Measurements from ENCODE around the gene TTC21A.

The TTC21A gene

DNA sequence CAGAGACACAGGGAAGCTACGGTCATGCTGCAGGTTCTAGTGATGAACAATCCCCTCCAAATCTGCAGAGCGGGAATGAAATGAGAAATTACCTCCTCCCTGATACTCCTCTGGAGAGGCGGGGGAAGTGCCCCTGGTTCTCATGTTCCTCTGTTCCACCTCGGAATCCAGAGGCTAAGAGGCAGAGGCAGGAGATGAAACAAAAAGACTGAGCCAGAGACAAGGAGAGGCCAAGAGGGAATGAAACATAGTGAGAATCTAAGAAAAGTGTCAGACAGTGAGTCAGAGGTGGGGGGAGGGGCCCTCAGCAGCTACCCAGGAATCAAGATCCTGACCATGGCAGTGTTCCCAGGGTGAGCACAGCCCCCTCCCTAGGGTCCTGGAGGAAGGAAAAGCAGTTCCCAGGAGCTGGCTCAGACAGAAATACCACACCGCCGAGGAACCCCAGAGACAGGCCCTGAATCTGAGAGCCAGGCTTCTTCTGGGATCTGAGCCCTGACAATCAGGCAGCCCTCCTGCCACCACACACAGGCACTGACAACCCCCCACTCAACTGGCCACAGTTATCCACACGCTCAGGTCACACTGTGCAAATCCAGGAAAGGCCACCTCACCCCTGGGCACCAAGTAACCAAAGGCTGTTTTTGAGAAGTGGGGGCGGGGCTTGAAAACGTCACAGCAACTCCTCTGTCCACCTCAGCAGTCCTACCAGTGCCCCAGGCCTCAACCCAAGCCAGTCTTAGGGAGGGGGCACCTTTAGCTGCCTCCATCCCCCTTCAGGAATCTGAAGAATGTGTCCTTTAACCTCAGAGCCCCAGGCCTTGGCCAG is 43.5 kb downstream of the TTC21A start:
- Histone ChIP-seq H2BK15ac (ENCODE audit: low read length) (peak overlapping the region; percentile 5), H2BK12ac (ENCODE audit: low read length) (peak overlapping the region; percentile 79), H3K27me3 (ENCODE audit: control insufficient read depth in 3 of 3, insufficient read depth in 3 of 3, low read depth in 1 of 3, low read length in 3 of 3) (peaks cover 0 to 3% (median 0%) of the 10 kb centered on the region in 3 experiments), H2AFZ (ENCODE audit: low read length) (peak overlapping the region; percentile 83), H3K9ac (ENCODE audit: low read depth, low read length, poor library complexity) (peak overlapping the region; percentile 40), H3K4me2 (ENCODE audit: insufficient read depth, low read length, poor library complexity, severe bottlenecking) (peak overlapping the region; percentile 88), H3K9me3 (replicated peaks in 1 of 2; ENCODE audit: control insufficient read depth in 2 of 2, insufficient read depth in 1 of 2, low read depth in 1 of 2, low read length in 2 of 2) (no peaks in the 10 kb centered on the region), H3K18ac (ENCODE audit: low read length) (peak overlapping the region; percentile 92), H3K36me3 (replicated peaks in 1 of 2; ENCODE audit: control insufficient read depth in 2 of 2, insufficient read depth in 2 of 2, low read length in 2 of 2) (peaks cover 0 to 2% of the 10 kb centered on the region in 2 donors), H3K27ac (replicated peaks; ENCODE audit: low read length) (peak overlapping the region; percentile 52), H4K8ac (ENCODE audit: low read depth, low read length) (no peak overlapping the region), H4K91ac (ENCODE audit: low read depth, low read length, poor library complexity) (no peak overlapping the region), H3K14ac (ENCODE audit: low read length) (peak overlapping the region; percentile 42), H3K4ac (ENCODE audit: low read length) (no peak overlapping the region), H2AK5ac (ENCODE audit: low read depth, low read length) (peak overlapping the region; percentile 23), H3K79me1 (ENCODE audit: low read depth, low read length) (peaks cover 12% of the 10 kb centered on the region), H2BK120ac (ENCODE audit: low read depth, low read length) (no peak overlapping the region), H3K4me3 (ENCODE audit: low read length in 2 of 2) (peak overlapping the region in 1 of 2 donors; percentile 3), H3K4me1 (ENCODE audit: control insufficient read depth in 2 of 2, insufficient read depth in 1 of 2, low read depth in 1 of 2, low read length in 2 of 2) (peaks cover 49 to 54% of the 10 kb centered on the region in 2 donors), H2BK5ac (ENCODE audit: low read length) (no peak overlapping the region), H3K23ac (ENCODE audit: low read depth, low read length, poor library complexity) (no peak overlapping the region)
- WGBS, 2 donors (ENCODE audit: extremely low coverage in 2 of 2, insufficient read length in 2 of 2, insufficient replicate concordance in 1 of 2), result no CpG with 5 or more reads among the region's 9 CpGs
- DNase-seq (ENCODE audit: low spot score), result peak; percentile 70

GRCh38 chr3:39153977-39154279 is 46.4 kb downstream of the TTC21A start:
- H2AFZ ChIP-seq (ENCODE audit: low read length), result peak overlapping the region; percentile 95
- no peak for DNase-seq (ENCODE audit: low spot score)
- H3K18ac ChIP-seq (ENCODE audit: low read length), result peak overlapping the region; percentile 51
- peaks cover 0 to 10% (median 3%) of the 10 kb centered on the region in 3 experiments for H3K27me3 ChIP-seq (ENCODE audit: control insufficient read depth in 3 of 3, insufficient read depth in 3 of 3, low read depth in 1 of 3, low read length in 3 of 3)
- no peak overlapping the region for H2BK15ac ChIP-seq (ENCODE audit: low read length)
- peaks cover 30 to 42% of the 10 kb centered on the region in 2 donors for H3K4me1 ChIP-seq (ENCODE audit: control insufficient read depth in 2 of 2, insufficient read depth in 1 of 2, low read depth in 1 of 2, low read length in 2 of 2)
- H4K91ac ChIP-seq (ENCODE audit: low read depth, low read length, poor library complexity), result no peak overlapping the region
- no peaks in the 10 kb centered on the region for H3K36me3 ChIP-seq (replicated peaks in 1 of 2; ENCODE audit: control insufficient read depth in 2 of 2, insufficient read depth in 2 of 2, low read length in 2 of 2)
- H3K23ac ChIP-seq (ENCODE audit: low read depth, low read length, poor library complexity), result peak overlapping the region; percentile 90
- no peak overlapping the region for H2BK120ac ChIP-seq (ENCODE audit: low read depth, low read length)
- H3K79me1 ChIP-seq (ENCODE audit: low read depth, low read length), result peaks cover 3% of the 10 kb centered on the region
- peak overlapping the region; percentile 59 for H3K27ac ChIP-seq (replicated peaks; ENCODE audit: low read length)
- no peak overlapping the region for H2BK5ac ChIP-seq (ENCODE audit: low read length)
- H3K4me3 ChIP-seq (ENCODE audit: low read length in 2 of 2), result peak overlapping the region; percentile 57 to 71
- no peak overlapping the region for H2AK5ac ChIP-seq (ENCODE audit: low read depth, low read length)
- no peak overlapping the region for H3K14ac ChIP-seq (ENCODE audit: low read length)
- H4K8ac ChIP-seq (ENCODE audit: low read depth, low read length), result no peak overlapping the region
- no peak overlapping the region for H2BK12ac ChIP-seq (ENCODE audit: low read length)
- WGBS, 2 donors (ENCODE audit: extremely low coverage in 2 of 2, insufficient read length in 2 of 2, insufficient replicate concordance in 1 of 2), result no CpG with 5 or more reads among the region's 9 CpGs
- no peaks in the 10 kb centered on the region for H3K9me3 ChIP-seq (replicated peaks in 1 of 2; ENCODE audit: control insufficient read depth in 2 of 2, insufficient read depth in 1 of 2, low read depth in 1 of 2, low read length in 2 of 2)
- H3K4ac ChIP-seq (ENCODE audit: low read length), result no peak overlapping the region
- H3K4me2 ChIP-seq (ENCODE audit: insufficient read depth, low read length, poor library complexity, severe bottlenecking), result peak overlapping the region; percentile 60
- H3K9ac ChIP-seq (ENCODE audit: low read depth, low read length, poor library complexity), result peak overlapping the region; percentile 18

- DNase-seq (ENCODE audit: low spot score), result peak; percentile 39
- H2BK5ac ChIP-seq (ENCODE audit: low read length), result no peak overlapping the region
- H3K4me1 ChIP-seq (ENCODE audit: control insufficient read depth in 2 of 2, insufficient read depth in 1 of 2, low read depth in 1 of 2, low read length in 2 of 2), result peaks cover 30 to 44% of the 10 kb centered on the region in 2 donors
- peak overlapping the region; percentile 49 for H3K18ac ChIP-seq (ENCODE audit: low read length)
- no peak overlapping the region for H3K4ac ChIP-seq (ENCODE audit: low read length)
- H4K8ac ChIP-seq (ENCODE audit: low read depth, low read length), result no peak overlapping the region
- WGBS, 2 donors (ENCODE audit: extremely low coverage in 2 of 2, insufficient read length in 2 of 2, insufficient replicate concordance in 1 of 2), result no CpG with 5 or more reads among the region's 18 CpGs
- H4K91ac ChIP-seq (ENCODE audit: low read depth, low read length, poor library complexity), result no peak overlapping the region
- H2BK15ac ChIP-seq (ENCODE audit: low read length), result no peak overlapping the region
- H2AK5ac ChIP-seq (ENCODE audit: low read depth, low read length), result no peak overlapping the region
- no peak overlapping the region for H3K23ac ChIP-seq (ENCODE audit: low read depth, low read length, poor library complexity)
- H3K27me3 ChIP-seq (ENCODE audit: control insufficient read depth in 3 of 3, insufficient read depth in 3 of 3, low read depth in 1 of 3, low read length in 3 of 3), result peaks cover 0 to 15% (median 3%) of the 10 kb centered on the region in 3 experiments
- no peak overlapping the region for H2BK120ac ChIP-seq (ENCODE audit: low read depth, low read length)
- H3K4me2 ChIP-seq (ENCODE audit: insufficient read depth, low read length, poor library complexity, severe bottlenecking), result no peak overlapping the region
- peak overlapping the region; percentile 95 for H2AFZ ChIP-seq (ENCODE audit: low read length)
- H3K79me1 ChIP-seq (ENCODE audit: low read depth, low read length), result peaks cover 3% of the 10 kb centered on the region
- no peak overlapping the region for H3K14ac ChIP-seq (ENCODE audit: low read length)
- H3K27ac ChIP-seq (replicated peaks; ENCODE audit: low read length), result peak overlapping the region; percentile 59
- no peak overlapping the region for H2BK12ac ChIP-seq (ENCODE audit: low read length)
- no peak overlapping the region for H3K9ac ChIP-seq (ENCODE audit: low read depth, low read length, poor library complexity)
- no peaks in the 10 kb centered on the region for H3K36me3 ChIP-seq (replicated peaks in 1 of 2; ENCODE audit: control insufficient read depth in 2 of 2, insufficient read depth in 2 of 2, low read length in 2 of 2)
- no peaks in the 10 kb centered on the region for H3K9me3 ChIP-seq (replicated peaks in 1 of 2; ENCODE audit: control insufficient read depth in 2 of 2, insufficient read depth in 1 of 2, low read depth in 1 of 2, low read length in 2 of 2)
- H3K4me3 ChIP-seq (ENCODE audit: low read length in 2 of 2), result peak overlapping the region in 1 of 2 donors; percentile 69
These were observed 47.0 kb downstream of the TTC21A start for GRCh38 chr3:39154280-39155021.

GRCh38 chr3:39156421-39156820 is 48.9 kb downstream of the TTC21A start:
- Histone ChIP-seq H2BK120ac (ENCODE audit: low read depth, low read length) (no peak overlapping the region), H3K9ac (ENCODE audit: low read depth, low read length, poor library complexity) (no peak overlapping the region), H2BK12ac (ENCODE audit: low read length) (no peak overlapping the region), H2BK15ac (ENCODE audit: low read length) (no peak overlapping the region), H3K4me1 (ENCODE audit: control insufficient read depth in 2 of 2, insufficient read depth in 1 of 2, low read depth in 1 of 2, low read length in 2 of 2) (peaks cover 13 to 26% of the 10 kb centered on the region in 2 donors), H3K9me3 (replicated peaks in 1 of 2; ENCODE audit: control insufficient read depth in 2 of 2, insufficient read depth in 1 of 2, low read depth in 1 of 2, low read length in 2 of 2) (no peaks in the 10 kb centered on the region), H3K4me2 (ENCODE audit: insufficient read depth, low read length, poor library complexity, severe bottlenecking) (no peak overlapping the region), H3K18ac (ENCODE audit: low read length) (no peak overlapping the region), H2BK5ac (ENCODE audit: low read length) (no peak overlapping the region), H3K27me3 (ENCODE audit: control insufficient read depth in 3 of 3, insufficient read depth in 3 of 3, low read depth in 1 of 3, low read length in 3 of 3) (peaks cover 0 to 19% (median 3%) of the 10 kb centered on the region in 3 experiments), H3K27ac (replicated peaks; ENCODE audit: low read length) (no peak overlapping the region), H3K4ac (ENCODE audit: low read length) (no peak overlapping the region), H3K14ac (ENCODE audit: low read length) (no peak overlapping the region), H4K8ac (ENCODE audit: low read depth, low read length) (no peak overlapping the region), H3K23ac (ENCODE audit: low read depth, low read length, poor library complexity) (no peak overlapping the region), H3K4me3 (ENCODE audit: low read length in 2 of 2) (no peak overlapping the region), H2AFZ (ENCODE audit: low read length) (no peak overlapping the region), H3K36me3 (replicated peaks in 1 of 2; ENCODE audit: control insufficient read depth in 2 of 2, insufficient read depth in 2 of 2, low read length in 2 of 2) (no peaks in the 10 kb centered on the region), H3K79me1 (ENCODE audit: low read depth, low read length) (no peaks in the 10 kb centered on the region), H4K91ac (ENCODE audit: low read depth, low read length, poor library complexity) (no peak overlapping the region), H2AK5ac (ENCODE audit: low read depth, low read length) (no peak overlapping the region)
- no CpG with 5 or more reads among the region's 4 CpGs for WGBS, 2 donors (ENCODE audit: extremely low coverage in 2 of 2, insufficient read length in 2 of 2, insufficient replicate concordance in 1 of 2)
- no peak for DNase-seq (ENCODE audit: low spot score)
